GM19240 (cell line): ENCODE data around the gene MRPS5.

Experiments
- DNase-seq: peaks from one replicate; pipeline ENCODE4 v3.0.0; 2011; ENCODE audit warnings: low spot score; ENCODE audit not compliant: insufficient read length

The MRPS5 gene

DNA sequence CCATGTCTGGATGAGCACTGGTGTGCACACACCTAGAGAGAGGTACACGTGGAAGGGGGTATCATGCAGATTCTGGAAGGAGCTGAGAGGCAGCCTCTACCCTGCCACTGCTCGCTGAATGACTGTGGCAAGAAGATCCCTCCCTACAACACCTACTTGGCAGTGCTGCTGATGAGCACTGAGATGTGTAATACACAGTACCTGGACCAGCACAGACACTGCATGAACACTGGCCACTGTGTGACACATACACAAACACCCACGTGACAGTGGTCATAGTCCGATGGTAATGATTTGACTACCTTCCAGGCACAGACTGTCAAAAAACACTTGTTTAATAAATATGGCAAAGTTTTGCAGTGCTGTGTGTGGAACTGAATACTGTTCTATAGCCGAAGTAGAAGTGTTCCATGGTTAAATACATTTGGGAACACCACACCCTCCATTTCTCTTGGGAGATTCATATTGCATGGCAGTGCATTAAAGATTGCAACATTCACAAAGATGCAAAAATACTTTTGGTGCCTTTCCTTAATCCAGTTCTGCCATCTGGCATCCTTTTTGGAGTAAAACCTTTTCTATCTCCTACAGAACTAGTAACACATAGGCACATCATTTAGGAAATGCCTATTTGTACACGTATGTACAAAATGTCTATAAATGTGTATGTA, 29.6 kb downstream of the MRPS5 start:
- no peak for DNase-seq

DNA sequence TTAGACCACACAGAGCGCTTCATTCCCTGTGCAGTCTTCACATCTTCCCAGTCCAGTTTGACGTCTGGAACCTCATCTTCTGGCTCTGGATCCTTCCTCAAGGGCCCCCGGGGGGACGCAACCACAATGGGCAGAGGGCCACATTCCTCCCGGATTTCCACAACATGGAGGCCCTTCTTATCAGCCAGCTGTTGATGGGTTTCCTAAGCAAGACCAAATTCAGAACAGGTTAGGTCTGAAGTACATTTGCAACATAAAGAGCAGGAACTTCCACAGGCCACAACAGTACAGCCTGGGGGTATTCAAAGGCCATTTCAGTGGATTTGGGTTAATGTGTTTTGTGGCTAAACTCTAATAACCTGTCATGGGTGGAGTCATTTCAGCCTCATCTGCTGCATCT, 34.2 kb downstream of the MRPS5 start:
- DNase-seq, result no peak

DNA sequence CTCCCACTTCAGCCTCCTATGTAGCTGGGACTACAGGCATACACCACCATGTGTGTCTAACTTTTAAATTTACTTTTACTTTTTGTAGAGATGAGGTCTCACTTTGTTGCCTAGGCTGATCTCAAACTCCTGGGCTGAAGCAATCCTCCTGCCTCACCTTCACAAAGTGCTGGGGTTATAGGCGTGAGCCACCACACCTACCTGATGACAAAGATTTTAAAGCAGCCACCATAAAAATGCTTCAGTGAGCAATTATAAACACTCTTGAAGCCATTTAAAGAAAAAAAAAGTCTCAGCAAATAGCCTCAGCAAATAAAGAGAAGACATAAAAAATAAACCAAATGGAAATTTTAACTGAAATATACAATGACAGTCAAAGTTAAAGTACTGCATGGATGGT, 35.6 kb downstream of the MRPS5 start:
- DNase-seq, result no peak

DNA sequence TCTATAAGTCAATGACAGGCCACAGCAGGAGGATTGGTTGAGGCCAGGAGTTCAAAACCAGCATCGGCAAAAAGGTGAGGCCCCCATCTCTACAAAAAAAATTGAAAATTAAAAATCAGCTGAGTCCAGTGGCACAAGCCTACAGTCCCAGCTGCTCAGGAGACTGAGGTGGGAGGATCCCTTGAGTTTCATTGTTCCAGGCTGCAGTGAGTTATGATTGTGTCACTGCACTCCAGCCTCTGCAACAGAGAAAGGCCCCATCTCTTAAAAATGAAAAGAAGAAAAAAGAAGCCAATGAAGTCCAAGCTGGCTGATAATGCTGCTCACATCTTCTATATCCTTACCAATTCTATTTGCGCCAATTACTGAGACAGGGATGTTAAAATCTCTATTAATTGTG, 39.1 kb downstream of the MRPS5 start:
- DNase-seq, result no peak

DNA sequence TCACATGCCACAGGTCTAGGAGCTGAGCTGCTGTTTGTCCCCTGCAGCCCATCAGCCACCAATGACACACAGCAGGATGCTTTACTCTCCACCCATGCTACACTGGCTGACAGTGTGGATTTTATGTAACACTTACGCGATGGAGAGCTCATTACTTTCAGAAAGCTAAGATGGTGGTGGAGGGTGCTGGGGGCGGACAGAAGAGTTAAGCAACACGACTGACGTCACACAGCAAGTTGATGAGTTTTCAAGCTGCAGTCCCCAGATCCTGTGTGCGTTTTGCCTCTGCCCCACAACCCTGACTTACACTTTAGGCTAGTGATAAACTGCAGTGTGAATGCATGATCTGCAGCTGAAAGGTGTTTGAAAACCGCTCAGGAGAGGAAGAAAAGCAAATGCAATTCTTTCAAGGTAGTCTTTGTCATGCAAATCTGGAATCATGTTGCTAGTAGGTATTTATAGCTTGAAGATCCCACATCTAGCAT, 42.4 kb downstream of the MRPS5 start:
- no peak for DNase-seq

DNA sequence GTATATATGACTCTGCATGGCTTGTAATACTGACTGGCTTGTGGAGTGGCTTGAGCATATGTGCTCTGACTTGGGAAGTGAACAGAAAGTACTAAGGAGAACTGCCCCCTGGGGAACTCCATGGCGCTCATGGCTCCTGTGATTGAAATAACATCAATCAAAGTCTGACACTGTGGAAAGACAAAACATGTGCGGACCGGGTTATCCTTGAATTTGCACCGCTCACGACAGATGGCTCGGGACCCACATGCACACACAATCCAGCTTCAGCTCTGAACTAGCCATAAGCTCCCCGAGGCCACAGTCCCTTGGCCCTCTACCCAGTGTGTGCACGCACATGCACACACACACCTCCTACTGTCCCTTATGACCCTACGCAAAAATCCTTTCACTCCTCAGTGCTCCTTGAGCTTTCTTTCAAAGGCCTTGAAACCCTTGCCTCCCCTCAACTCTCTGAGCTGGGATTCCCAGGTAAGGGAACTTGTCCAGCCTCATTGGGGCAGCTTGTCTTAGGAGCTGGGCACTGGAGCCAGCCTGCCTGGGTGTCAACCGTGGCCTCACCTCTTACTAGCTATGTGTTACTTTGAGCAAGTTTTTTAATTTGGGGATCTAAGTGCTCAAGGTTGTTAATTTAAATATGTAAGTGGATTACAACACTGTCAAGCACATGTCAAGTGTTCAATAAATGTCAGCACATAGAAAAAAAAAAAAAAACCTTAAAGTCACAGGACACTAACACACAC, 43.6 kb downstream of the MRPS5 start:
- DNase-seq, result no peak

DNA sequence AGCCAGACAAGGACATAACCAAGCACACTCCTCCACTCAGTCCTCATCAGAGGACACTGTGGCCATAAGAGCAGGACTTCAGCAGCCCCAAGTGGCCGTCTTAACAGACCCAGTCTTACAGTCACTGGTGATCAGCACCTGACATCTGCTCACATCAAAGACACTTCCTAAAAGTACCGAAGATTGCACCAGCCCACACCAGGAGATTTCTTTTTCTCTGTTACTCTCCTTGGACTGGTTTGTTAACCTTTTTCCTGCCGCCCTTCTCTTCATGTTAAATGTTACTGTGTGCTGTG, 44.1 kb downstream of the MRPS5 start:
- no peak for DNase-seq

DNA sequence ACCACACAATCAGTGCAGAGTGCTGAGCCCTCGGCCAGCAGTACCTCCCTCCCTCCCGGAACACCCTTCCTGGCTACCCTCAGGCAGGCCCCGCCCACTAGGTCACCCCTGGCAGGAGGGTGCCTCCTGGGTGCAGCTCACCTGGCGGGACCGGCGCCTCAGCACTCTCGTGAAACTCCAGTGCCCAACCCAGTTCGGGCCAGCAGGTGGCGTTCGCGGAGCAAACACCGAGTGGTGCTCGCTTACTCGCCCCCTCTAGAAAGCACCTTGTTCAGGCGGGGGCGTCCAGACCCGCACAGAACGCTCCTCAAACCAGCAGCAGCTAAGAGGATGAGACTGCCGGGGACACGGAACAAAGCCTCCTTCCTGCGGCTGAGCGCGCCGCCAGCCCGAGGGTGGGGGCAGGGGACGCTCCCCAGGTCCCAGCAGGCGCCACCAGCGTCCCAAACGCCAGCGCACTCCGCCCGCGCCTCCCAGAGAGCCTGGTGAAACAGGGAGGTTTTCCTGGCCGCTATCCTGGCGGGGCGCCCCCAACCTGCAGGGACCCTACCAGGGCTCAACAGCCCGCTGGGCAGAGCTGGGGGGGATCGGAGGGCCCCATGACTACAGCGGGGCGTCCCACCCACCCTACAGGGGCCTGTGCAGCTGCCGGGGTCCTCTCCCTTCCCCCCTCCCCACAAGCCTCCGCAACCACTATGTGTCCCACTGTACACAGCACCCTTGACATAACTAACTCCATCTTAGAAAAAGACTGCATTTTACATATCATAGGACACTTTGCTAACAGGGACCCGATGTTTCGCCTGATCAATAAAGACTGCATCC, 44.7 kb downstream of the MRPS5 start:
- peak; percentile 55 for DNase-seq

DNA sequence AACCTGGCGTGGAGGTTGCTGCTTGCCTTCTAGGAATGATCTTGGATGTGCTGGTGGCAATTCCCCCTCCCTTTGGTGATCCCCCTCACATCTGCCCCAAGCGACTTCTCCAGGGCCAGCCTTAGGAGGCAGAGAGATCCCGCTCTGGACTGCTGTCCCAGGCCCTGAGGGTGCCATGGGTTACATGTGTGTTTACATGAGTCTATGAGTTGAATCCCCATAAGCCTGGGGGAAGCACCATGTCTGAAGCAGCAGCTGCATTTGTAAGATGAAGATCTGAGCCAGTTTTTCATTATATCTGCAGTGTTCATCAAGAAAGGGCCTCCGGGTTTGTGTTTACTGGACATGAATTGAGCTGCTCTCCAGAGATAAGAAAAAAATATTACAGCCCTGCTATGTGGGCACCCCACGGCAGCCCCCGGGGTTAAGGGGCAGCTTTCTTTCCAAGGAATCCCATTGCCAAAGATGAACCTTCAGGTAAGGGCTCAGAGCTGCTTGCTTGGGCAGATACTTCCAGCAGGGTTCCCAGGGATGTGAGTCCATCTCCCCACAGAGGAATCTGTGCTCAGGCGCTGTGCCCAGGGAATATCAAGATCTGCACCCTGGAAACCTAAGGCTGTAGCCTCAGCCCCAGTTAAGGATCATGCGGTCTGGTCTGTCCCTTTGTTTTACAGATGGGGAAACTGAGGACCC, 46.0 kb downstream of the MRPS5 start:
- no peak for DNase-seq

DNA sequence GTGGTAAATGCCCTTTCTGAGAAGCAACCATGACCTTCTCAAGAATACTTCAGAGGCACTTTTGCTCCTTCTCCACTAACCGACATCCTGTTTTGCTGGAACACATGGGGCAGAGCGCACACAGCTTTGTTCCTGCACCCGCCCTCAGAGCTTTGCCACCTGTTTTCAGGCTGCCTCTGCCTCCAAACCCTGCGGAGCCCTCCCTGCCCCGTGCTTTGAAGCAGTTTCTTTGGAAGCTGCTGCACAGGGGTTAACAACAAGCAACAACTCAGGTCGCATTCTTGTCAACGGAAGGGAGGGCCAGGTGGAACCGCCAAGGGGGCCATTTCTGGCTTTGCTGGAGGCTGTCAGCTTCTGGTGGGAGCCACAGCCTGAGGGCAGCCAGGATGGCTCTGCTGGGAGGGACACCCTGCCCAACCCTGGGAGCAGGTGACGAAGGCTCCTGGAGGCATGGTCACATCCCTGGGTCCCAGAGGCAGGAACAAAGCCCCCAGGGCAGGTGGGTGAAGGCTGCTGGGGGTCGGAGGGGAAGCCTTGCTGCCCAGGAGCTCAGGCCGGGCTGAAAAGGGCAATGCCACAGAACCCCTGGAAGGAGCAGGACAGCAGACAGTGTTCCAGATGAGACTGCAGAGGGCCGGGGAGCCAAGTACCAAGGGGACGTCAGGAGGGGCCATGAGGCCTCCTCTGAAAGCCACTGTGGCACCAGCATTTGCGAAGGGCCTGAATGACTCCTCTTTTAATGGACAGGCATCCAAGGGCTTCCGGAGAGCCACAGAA, 46.8 kb downstream of the MRPS5 start:
- DNase-seq, result no peak

DNA sequence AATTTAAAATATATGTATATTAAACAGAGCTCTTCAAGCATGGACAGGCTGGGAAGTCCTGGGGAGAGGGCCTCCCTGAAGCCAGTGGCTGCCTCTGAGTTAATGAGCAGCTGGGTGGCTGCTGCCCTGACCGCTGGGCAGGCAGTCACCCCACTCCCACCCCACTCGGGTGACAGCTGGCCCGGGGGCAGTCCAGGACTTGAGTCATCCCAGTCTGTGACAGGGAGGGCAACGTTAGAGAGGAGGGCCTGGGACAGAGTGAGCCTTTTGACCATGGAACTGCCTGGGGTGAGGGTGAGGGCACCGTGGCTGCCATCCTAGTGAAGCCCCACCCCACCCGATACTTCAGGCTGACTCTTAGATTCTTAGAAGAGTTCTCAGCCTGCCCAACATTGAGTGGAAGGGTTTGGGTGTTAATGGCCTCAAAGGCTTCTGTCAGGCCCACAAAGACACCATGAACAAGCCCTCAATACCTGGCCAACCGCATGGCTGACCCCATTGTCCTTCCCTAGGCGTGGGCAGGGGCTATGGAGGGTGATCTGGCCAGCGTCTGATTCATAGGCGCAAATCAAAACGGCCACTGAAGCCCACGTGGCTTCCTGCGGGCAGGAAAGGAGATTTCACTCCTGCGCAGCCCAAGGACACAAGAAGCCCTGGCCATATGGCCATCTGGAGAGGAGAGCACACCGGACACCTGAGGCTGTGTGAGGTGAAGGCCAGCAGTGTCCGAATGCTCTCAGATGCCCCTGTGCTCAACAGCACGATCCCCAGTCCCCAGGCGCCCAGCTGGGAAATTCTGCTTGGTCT, 47.5 kb downstream of the MRPS5 start:
- DNase-seq, result no peak

DNA sequence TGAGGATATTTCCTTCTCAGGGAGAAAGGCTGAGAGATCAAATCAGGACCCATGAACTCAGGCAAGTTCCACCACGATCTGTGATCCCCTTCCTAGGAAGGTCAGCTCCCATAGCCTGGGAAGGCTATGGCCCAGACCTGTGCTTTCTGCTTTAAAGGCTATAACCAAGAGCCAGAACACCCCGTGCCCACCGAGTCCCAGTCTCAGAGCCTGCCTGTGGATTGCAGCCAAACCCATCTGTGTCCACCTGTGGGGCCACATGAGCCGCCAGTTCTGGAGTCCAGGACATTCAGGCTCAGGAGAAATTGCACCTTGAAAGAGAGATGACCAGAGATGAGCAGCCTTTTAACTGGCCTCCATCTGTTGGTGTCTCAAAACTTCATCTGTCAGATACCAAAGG, 49.2 kb downstream of the MRPS5 start:
- no peak for DNase-seq

DNA sequence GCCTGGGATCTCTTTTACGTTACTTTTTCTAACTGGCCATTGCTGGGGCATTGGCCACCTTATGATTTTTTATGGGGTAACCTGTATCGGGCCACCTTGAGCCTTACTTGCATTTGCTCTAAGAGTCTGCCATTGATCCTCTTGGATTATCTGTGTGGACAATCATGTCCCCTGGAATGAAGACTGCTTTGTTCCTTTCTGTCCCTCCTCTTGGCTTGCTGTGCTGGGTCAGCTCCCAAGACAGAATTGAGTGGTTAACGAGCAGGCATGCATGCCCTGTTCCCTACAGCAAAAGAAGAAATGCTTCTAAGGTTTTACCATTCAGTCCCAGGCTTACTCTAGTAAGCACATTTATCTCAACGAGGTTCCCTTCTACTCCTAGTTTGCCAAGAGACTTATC, 49.8 kb downstream of the MRPS5 start:
- no peak for DNase-seq

DNA sequence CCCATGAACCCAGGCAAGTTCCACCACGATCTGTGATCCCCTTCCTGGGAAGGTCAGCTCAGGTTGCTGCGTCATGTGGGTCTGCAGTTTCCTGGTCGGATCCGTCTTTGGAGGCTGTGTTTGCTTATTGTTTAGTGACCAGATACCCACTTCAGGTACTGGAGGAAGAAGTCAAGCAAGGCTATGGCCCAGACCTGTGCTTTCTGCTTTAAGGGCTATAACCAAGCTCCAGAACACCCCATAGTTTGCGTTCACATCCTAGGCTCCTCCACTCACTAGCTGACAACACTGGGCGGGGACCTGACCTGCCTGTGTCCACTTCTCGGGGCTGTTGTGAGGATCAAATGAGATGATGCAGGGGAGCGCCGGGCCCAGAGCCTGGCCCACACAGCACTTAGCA, 52.1 kb downstream of the MRPS5 start:
- DNase-seq, result no peak

DNA sequence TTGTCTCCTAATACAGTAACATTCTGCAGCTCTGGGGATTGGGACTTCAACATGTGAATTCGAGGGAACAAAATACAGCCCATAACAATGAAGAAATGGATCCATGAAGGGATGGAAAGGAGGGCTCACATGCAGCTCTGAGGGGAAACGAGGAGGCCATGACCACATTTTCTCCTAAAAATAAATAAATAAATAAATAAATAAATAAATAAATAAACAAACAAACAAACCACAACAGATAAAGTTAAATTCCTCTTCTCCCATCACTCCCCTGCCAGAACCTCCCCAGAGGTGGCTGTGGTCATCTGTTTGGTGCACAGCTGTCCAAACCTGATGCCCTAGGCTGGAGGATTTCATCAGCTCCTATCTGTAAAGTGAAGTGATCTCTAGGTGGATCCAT, 53.4 kb downstream of the MRPS5 start:
- DNase-seq, result no peak

DNA sequence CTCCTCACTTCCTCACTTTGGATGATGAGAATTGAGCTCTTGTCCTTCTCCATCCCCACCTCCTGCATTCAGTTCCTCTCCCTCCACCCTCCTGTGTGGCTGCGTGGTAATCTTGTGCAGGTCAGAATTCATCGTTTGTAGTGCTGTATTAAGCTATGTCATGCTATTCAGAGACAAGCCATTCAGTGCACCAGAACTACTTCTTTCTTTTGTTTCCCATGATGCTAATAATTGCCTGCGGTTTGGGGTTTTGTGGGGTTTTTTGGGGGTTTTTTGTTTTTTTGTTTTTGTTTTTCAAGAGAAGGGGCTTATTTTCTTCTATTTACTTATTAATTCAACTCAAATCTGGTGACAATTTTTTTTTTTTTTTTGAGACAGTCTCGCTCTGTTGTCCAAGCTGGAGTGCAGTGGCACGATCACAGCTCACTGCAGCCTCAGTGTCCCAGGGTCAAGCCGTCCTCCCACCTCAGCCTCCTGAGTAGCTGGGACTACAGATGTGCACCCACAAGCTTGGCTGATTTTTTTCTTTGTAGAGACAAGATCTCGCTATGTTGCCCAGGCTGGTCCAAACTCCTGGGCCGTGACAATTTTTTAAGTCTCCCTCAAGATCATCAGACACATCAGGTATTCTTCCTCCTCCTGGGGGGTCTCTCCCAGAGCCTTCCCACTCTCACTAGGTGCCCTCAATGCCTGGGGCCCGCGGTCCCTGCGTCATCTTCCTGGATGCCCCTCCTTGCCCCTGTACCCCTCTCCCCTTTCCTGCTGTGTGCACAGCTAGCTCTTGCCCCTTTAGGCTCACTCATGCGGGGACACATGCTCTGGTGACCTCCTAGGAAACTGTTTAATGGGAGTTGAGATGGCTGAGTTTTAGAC, 58.3 kb downstream of the MRPS5 start:
- DNase-seq, result no peak

DNA sequence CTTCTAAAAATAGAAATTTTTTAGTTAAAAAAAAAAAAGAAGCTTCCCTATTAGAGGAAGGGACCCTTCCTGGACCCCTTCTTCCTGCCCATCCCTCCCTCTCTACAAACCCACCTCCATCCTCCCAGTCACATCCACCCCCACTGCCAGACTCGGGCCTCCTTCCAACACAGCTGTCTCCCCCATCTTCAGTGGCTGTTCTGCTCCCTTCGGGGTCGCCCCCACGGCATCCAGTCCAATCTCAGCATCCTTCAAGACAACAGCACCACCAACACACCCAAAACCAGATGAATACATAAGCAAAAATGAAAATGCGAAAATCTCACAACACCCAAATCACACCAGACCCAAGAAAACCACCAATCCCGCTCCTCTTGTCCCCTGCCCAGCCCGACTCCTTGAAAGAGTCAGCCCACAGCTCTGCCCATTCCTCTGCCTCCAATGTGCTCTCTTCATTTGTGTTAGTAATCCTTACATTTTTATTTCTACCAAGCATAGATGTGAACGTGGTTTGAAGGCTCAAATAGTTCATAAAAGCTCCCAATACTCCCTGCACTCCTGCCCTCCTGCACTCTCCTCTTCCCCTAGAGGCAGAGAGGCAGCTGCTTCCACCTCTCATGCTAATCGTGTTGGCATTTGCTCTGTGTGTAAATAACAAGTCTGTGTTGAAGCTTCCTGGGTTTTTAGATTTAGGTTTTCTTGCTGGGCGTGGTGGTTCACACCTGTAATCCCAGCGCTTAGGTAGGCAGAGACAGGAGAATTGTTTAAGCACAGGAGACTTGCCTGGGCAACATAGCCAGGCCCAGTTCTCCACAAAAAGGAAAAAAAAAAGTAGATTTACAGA, 59.1 kb downstream of the MRPS5 start:
- no peak for DNase-seq

DNA sequence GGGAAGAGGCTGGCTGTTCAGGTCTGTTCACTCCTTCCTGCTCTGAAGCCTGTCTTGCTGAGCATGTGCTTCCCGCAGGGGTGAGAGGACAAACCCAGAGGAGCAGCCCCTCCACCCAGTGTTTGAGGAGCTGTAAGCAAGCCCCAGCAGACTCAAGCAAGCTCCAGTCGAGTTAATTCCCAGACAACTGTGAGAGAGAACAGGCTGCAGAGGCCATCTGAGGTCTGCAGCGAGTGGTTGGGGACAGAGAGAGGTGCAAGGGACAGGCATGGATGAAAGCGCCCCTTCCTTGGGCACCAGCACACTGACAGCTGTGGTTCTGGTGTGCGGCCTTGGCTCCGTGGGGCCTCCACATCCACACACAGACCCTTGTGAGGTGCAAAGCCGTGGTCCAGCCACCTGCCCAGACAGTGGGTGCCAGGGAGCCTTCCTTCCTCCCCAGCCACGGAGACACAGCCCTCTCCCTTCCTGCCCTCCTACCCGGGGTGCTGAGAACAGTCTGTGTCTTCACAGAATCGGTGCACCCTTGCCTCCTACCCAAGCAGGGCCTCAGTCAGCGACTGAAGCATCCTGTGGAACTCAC, 59.9 kb downstream of the MRPS5 start:
- DNase-seq, result no peak
